Activated CD8-positive, alpha-beta memory T cell treated with anti-CD3 and anti-CD28 coated beads for 24 hours (primary cell): Measurements from ENCODE around the gene SELP.

Source experiments
- DNase-seq: peaks from one replicate; pipeline ENCODE4 v3.0.0-alpha.2; 2020

The SELP gene

GRCh38 chr1:169572187-169572586, 57.7 kb downstream of the SELP start:
- DNase-seq = no peak

GRCh38 chr1:169571450-169571849, 58.5 kb downstream of the SELP start:
- DNase-seq = no peak

- no peak for DNase-seq
These were observed 59.8 kb downstream of the SELP start for GRCh38 chr1:169570172-169570574.

GRCh38 chr1:169568497-169568896, 61.4 kb downstream of the SELP start:
- DNase-seq = no peak

GRCh38 chr1:169565335-169566271, 64.3 kb downstream of the SELP start:
- no peak for DNase-seq

- no peak for DNase-seq
These were observed 66.3 kb downstream of the SELP start for GRCh38 chr1:169563650-169564049.

GRCh38 chr1:169563019-169563615, 66.8 kb downstream of the SELP start:
- no peak for DNase-seq

GRCh38 chr1:169561692-169562091, 68.2 kb downstream of the SELP start:
- no peak for DNase-seq

GRCh38 chr1:169557131-169557530, 72.8 kb downstream of the SELP start:
- DNase-seq = no peak

GRCh38 chr1:169550294-169550693, 79.6 kb downstream of the SELP start:
- no peak for DNase-seq

- DNase-seq = no peak
These were observed 81.6 kb downstream of the SELP start for GRCh38 chr1:169548282-169548681.

- no peak for DNase-seq
These were observed 83.6 kb downstream of the SELP start for GRCh38 chr1:169546087-169546995.

- DNase-seq = no peak
These were observed 84.5 kb downstream of the SELP start for GRCh38 chr1:169545472-169545871.

GRCh38 chr1:169538998-169539871, 90.7 kb downstream of the SELP start:
- no peak for DNase-seq
